HCT116 (cell line): ENCODE measurements around the gene STXBP3.

Experiments used
- EGR1 ChIP-seq: IDR thresholded peaks from 2 replicates; pipeline ENCODE4 v1.6.1; 2012; ENCODE audit warnings: low read depth
- EZH2phosphoT487 ChIP-seq: fragments of 200-600 bp; IDR thresholded peaks from 2 replicates; pipeline ENCODE4 v1.6.1; 2018; ENCODE audit warnings: antibody characterized with exemption, borderline replicate concordance
- JUND ChIP-seq: IDR thresholded peaks from 2 replicates; pipeline ENCODE4 v1.6.1; 2012
- POLR2A ChIP-seq: IDR thresholded peaks from 2 replicates; pipeline ENCODE4 v1.7.0; 2011; ENCODE audit warnings: borderline replicate concordance; ENCODE audit not compliant: insufficient read depth, insufficient read length; ENCODE audit errors: extremely low read depth
- RAD21 ChIP-seq: IDR thresholded peaks from 2 replicates; pipeline ENCODE4 v1.6.1; 2012; ENCODE audit warnings: low read depth, mild to moderate bottlenecking
- TCF7L2 ChIP-seq: IDR thresholded peaks from 2 replicates; pipeline ENCODE4 v1.7.0; 2011; ENCODE audit warnings: borderline replicate concordance, inconsistent platforms; ENCODE audit not compliant: insufficient read depth, insufficient read length; ENCODE audit errors: extremely low read depth
- TF ChIP-seq, protein P1 (sequence below), 3 experiments: fragments of 200-600 bp in 1 of 3; sonication (generic) in 1 of 3; IDR thresholded peaks in 2 of 3; conservative IDR thresholded peaks in 1 of 3; 2 replicates each; pipeline ENCODE4 v1.5.1; 2012 to 2017; ENCODE audit warnings: low read depth in 2 of 3, low read length in 2 of 3, antibody characterized with exemption in 1 of 3, borderline replicate concordance in 1 of 3, control low read depth in 1 of 3, mild to moderate bottlenecking in 1 of 3, mixed read lengths in 1 of 3, mixed run types in 1 of 3, moderate library complexity in 1 of 3; ENCODE audit not compliant: insufficient read depth in 1 of 3

GRCh38 chr1:108856994-108857393 lies 110.5 kb downstream of the STXBP3 start, which contains the start of gene AKNAD1:
- TF ChIP-seq TCF7L2 (no peak), JUND (no peak), RAD21 (no peak), EGR1 (no peak), POLR2A (no peak), EZH2phosphoT487 (no peak)
- TF ChIP-seq, protein P1, sequence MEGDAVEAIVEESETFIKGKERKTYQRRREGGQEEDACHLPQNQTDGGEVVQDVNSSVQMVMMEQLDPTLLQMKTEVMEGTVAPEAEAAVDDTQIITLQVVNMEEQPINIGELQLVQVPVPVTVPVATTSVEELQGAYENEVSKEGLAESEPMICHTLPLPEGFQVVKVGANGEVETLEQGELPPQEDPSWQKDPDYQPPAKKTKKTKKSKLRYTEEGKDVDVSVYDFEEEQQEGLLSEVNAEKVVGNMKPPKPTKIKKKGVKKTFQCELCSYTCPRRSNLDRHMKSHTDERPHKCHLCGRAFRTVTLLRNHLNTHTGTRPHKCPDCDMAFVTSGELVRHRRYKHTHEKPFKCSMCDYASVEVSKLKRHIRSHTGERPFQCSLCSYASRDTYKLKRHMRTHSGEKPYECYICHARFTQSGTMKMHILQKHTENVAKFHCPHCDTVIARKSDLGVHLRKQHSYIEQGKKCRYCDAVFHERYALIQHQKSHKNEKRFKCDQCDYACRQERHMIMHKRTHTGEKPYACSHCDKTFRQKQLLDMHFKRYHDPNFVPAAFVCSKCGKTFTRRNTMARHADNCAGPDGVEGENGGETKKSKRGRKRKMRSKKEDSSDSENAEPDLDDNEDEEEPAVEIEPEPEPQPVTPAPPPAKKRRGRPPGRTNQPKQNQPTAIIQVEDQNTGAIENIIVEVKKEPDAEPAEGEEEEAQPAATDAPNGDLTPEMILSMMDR (IDR thresholded peaks at IDR 0.05 in 2 of 3, conservative IDR thresholded peaks at IDR 0.05 in 1 of 3; ENCODE audit: borderline replicate concordance in 1 of 3, insufficient read depth in 1 of 3, low read depth in 2 of 3, low read length in 2 of 3): no peak
